NCI-H2171 treated with DMSO at 0.1 percent for 48 hours (cell line): ENCODE measurements around the gene KLHDC4.
"Not testable (repeated sequence)": the region's sequence is repeated elsewhere in the genome, so short reads cannot be mapped to it uniquely, and the experiment has no call there.

Experiments
- DNase-seq: peaks from one replicate; lab custom pipeline; 2025; lab: John Stamatoyannopoulos, UW

KLHDC4 gene

DNA sequence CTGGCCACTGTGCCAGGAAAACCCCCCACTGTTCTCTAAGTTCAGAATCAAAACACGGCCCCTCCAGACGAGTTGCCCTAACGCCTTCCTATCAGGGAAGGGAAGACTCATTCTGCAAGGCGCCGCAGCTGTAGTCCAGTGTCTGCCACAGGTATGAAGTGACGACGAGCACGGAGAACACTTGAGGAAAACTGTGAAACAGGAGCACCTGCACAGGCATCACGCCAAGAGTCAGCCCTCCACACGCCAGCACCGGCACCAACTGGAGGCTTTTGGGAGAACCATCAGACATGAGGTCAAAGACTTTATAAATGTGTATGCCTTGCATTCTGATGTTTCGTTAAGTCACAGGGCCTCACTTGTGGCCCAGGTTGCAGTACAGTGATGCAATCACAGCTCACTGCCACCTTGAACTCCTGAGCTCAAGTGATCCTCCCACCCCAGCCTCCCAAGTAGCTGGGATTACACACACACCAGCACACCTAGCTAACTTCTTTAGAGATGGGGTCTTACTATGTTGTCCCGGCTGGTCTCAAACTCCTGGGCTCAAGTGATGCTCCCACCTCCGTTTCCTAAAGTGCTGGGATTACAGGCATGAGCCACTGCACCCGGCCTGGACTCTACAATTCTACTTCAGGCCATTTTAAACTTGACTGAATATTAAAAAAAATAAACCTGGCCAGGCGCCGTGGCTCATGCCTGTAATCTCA lies 22.9 kb downstream of the KLHDC4 start:
- DNase-seq = peak; percentile 3

DNA sequence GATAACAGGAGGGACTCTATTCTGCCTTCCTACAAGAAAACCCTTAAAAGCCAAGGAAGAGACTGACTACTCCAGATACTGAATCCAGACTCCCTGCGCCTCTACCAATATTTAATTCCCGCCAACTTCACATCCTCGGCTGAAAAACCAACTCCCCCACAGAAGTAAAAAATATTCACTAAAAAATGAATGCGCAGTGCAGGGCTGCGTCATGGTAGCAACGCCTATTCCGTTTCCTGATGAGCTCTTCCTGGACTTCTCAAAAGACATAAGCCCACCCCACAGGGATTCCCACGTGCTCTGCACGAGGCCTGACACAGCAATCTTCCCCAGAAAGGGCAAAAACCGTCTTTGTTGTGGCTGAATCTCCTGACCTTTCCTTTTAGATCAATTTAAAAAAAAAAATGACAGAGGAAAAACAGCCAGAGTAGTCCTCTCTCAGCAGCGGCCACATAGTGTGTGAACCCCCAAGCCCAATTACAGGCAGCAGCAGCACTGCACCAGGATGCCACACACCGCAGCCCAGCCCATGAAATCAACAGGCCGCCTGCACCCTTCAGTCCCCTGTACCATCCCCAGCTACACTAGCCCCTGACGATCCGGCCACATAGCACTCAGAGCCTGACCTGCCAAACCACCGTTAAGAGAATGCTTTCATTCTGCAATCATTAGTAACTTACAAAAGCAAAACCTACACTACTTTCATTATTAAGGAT lies 23.9 kb downstream of the KLHDC4 start:
- no peak for DNase-seq

DNA sequence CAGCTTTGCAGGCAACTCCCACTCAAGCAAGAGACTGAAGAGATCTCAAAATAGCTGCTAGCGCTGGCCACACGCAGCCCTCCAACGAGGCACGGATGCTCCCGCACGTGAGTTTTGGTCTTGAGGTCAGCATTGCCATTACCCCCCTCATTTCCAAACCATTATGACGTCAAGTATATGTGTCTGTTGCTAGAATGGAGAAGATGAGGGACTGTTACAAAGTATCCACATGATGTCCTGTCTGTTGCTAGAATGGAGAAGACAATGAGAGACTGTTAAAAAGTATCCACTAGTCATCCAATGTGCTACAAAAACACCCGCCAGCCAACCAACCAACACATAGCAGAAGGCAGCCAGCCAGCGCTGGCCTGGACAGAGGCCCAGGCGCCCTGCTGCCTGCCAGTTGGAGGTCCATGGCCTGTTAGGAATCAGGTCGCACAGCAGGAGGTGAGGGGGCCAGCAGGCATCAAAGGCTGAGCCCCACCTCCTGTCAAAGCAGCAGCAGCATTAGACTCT lies 24.8 kb downstream of the KLHDC4 start:
- DNase-seq = peak; percentile 67

DNA sequence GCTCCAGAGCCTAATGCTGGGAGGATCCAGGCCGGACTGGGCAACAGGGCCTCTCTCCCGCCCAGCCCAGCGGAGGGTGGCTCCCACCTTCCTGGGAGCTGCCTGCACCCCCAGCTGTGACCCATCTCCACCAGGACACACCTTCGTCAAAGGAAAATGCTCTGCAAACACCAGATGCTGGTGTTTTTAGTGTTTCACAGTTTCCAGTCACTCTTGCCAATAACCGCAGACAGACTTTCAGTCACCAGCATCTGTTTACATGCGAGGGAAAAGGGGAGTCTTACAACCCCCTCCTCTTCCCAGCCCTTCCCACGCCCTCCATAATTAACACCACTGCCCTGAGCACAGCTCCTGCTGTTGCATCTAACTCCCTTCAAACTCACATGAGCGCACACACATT lies 25.3 kb downstream of the KLHDC4 start:
- DNase-seq = peak; percentile 98

DNA sequence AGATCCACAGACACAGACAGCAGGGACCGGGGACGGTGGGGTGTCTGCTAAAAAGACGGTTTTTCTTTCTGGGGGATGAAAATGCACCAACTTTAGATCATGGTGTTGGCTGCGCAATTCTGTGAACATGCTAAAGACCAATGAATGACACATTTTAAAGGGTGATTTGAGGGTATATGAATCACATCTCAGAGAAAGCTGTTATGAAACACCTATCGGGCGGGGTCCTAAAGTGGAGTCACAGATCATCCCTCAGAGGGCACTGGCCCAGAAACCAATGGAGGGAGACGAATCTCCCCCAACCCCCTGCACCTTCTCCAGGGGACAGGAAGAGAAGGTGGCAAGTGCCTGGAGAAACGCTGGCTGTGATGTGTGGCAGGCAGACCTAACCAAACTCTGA lies 26.0 kb downstream of the KLHDC4 start:
- DNase-seq = no peak

DNA sequence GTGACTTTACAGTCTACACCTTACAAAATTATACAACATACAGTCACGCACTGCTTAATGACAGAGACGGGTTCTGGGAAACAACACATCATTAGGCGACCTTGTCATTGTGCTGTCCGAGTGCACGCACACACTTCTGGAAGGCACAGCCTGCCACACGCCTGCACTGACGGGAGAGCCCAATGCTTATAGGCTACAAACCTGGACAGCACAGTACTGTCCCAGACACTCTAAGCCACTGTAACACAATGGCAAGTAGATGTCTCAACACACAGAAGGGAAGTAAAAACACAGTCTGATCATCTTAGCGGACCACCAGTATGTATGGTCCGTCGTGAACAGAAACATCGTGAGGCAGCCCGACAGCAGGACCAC lies 29.8 kb downstream of the KLHDC4 start:
- no peak for DNase-seq

DNA sequence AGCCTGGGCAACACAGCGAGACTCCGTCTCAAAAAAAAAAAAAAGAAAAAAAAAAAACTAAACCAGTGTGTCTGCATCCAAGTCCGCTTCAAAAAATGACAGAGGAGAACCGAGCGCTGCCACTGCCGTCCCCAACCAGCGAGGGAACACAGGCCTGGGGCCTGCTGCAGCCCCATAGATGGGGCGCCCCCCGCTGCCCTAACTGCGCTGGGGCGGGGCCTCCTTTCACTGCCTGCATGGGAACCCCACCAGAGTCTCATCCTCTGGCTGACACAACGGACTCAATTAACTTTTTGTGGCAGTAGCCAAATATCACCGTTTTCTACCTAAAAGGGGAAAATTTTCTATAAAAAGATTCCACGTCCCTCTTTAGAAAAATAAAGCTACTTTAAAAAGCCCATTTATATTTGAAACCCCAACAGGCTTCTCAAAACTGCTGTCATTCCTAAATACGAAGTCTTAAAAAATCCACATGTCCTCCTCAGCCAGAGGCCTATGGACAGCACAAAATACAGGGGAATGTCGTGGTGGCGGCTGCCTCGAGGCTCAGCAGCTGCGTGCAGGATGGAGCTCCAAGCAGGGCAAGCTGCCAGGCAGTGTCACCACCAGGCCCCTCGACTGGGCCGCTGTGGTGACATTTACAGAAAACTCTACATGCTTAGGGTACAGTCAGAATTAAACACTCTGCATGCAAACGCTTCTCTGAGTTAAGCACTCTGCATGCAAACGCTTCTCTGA lies 30.3 kb downstream of the KLHDC4 start:
- no peak for DNase-seq

DNA sequence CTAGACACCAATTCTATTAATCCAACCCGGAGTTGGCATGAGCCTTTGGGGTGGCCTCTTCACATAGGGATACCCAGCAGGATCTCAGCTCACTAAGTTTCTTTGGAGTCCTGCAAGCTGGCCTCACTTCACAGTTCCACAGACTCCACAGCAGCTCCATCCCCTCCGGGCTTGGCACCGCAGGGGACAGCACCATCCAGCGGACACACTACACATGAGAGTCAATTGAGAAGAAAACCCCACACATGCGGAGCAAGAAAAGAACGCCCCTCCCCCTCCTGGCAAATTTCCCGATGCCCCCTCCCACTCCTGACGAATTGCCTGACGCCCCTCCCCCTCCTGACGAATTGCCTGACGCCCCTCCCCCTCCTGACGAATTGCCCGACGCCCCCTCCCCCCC lies 31.1 kb downstream of the KLHDC4 start:
- DNase-seq = no peak

DNA sequence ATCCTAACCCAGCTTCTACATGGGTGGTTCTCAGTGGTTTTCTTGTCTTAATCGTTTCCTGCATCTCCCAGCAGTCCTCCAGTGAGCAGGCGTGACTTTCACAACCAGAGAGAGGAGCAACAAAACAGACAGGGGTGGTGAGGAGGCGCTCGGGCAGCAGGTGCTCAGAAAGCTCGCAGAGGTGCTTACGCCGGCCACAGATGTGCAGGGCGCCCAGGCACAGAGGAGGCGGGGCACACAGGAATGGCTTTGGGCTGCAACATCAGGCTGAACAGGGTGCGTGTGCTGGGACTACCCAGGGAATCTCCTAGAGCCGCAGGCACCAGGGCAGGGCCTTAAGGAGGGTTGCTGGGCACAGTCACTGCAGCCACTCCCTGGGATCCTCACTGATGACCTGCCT lies 32.6 kb downstream of the KLHDC4 start:
- DNase-seq = peak; percentile 48

DNA sequence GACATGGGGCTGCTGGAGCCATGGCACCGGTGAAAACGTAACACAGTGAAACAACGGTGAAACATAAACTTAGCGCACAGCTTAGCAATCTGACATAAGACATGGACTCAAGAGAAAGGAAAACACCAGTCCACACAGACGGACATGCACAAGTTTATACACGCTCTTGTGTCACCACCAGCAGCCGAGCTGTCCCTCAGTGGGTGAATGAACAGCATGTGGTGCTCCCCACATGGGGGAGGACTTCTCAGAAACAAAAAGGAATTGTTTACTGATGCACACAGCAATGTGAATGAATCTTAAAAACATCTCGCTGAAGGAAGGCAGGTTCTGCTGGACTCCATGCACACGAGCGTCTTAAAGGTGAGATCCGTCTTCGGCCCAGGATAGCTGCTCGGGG lies 34.2 kb downstream of the KLHDC4 start:
- no peak for DNase-seq

DNA sequence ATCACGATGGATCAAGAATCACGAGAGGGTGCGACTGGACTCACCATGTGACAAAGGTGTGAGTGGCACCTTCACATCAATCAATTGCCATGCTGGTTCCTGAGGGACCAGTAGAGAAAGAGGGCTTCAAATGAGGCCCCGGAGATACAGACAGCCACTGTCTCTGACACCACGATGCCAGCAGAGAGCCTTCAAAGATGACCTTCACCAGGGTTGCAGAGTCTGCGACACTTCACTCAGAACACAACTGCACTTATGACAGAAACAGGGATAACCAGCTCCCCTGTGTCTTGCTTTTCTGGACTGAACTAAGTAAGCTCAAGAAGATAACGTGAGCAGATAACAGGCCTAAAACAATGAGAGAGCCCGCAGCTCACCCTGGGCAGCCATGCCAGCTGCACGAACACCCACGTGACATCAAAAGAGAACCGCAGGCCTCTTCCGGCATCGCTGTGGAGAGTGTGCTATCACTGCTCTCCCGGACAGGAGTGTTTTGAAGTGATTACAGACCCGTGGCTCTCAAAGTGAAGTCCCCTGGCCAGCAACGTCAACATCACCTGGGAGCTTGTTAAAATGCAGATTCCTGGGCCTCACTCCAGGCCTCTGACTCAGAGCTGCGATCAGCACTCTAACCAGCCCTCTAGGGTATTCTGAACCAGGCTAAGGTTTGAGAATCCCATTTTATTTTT lies 36.4 kb downstream of the KLHDC4 start:
- no peak for DNase-seq

DNA sequence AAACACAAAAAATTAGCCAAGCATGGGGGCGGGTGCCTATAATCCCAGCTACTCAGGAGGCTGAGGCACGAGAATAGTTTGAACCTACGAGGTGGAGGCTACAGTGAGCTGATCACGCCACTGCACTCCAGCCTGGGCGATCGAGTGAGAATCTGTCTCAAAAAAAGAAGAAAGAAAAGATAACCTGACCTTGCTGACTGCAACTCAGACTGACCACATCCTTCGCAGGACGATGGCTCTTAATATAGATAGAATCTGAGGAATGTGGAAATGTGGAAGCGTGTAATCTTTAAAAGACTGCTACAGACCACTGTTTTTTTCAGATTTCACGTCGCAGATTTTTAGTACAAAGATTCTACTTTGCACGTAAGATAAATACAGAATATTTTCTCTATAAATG lies 37.8 kb downstream of the KLHDC4 start:
- DNase-seq = no peak

DNA sequence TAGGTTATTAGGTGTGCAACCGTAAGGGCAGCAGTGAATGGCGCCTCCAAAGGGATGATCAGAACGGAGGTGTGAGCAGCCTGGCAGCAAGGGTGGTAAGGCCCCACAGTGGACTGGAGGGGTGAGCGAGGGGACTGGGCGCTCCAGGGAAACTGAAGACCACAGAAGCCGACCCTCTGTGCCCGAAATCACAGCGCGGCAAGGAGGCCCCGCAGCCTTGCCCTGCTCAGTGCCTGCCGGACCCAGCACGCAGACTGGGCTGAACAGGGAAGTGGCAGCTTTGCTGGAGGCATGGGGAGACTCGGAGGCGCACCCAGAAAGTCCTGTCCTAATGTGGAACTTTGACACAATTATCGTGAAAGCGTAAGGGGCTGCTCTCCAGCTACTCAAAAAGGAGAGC lies 38.4 kb downstream of the KLHDC4 start:
- no peak for DNase-seq

DNA sequence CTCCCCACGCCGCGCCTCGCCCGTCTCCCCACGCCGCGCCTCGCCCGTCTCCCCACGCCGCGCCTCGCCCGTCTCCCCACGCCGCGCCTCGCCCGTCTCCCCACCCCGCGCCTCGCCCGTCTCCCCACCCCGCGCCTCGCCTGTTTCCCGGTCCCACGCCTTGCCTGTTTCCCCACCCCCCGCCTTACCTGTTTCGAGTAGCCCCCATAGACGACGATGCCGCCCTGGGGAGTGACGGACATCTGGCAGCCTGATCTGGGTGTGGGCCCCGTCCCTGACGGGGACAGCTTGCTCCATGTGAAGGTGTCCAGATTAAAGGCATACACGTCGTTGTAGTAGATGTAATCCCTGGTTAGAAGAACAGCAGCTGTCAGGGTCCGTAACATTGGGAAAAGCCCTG lies 39.2 kb downstream of the KLHDC4 start:
- DNase-seq = not testable (repeated sequence)

DNA sequence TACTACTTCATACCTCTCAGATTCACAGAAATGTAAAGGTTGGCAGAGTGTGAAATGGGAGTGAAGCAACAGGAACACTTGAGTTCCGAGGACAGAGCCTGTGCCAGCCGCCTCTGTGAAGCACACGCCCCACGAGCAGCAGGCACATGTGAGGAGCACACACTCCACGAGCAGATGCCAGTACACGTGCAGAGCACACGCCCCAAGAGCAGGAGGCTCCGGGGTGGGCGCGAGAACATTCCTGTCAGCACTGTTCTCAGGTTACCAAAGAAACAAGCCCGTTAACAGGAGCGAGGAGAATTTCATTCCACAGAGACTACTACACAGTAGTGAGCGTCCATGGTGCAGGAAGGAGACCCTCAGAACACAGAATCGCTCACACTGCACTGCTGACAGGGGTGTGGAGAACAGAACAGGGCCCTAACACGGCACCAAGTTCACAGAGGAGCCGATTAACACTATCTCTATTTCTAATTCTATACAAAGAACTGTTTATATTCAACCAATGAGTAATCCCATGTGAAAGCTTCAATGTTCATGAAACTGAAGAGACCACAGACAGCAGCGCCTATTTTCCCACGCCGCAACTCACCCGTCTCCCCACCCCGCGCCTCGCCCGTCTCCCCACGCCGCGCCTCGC lies 40.1 kb downstream of the KLHDC4 start:
- DNase-seq = peak; percentile 62

DNA sequence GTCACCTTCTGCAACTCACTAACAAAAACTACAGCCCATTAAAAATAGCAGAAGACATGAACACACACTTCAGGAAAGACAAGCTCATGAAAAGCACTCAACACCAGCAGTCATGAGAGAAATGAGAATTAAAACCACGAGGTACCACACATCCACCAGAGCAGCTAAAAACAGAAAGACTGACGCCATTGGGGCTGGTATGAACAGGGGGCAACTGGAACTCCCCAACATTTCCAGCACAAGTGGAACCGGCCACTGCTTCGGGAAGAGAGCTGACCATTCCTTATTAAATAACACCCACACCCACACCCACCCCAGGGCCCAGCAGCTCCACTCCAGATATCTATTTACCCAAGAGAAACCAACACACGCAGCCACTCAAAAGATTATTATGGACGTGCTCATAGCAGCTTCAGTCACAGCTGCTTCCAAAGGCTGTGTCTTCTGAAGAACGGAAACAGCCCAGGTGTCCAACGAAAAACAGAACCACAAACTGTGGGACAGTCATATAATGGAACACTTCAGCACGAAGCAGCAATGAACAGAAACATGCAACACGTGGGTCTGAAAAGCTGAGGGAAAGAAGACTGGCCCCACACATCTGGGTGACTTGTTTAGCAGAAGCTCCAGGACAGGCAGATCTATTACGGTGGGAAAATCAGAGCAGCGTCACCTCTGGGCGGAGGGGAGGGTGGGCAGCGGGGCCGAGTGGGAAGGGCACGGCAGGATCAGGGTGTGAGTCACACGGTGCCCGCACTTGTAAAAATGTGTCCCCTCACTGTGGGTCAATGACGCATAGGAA lies 41.1 kb downstream of the KLHDC4 start:
- no peak for DNase-seq

DNA sequence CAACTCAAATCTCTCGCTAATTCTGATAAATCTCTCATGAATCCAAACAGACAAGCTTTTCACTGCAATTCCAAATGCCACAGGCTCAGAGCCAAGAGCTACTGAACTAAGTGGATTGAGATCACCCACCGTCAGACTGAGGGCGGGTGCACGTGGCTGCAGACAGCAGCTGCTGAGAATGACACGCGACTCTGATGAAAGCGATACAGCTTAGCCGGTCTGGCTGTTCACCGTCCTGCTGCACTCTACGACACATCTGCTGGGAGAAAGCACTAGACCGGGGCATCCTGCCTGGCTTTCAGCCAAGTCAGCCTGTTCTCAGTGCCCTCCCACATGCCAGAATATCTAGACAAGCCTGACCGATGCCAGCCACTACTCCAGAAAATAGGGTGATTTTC lies 42.6 kb downstream of the KLHDC4 start:
- peak; percentile 98 for DNase-seq

DNA sequence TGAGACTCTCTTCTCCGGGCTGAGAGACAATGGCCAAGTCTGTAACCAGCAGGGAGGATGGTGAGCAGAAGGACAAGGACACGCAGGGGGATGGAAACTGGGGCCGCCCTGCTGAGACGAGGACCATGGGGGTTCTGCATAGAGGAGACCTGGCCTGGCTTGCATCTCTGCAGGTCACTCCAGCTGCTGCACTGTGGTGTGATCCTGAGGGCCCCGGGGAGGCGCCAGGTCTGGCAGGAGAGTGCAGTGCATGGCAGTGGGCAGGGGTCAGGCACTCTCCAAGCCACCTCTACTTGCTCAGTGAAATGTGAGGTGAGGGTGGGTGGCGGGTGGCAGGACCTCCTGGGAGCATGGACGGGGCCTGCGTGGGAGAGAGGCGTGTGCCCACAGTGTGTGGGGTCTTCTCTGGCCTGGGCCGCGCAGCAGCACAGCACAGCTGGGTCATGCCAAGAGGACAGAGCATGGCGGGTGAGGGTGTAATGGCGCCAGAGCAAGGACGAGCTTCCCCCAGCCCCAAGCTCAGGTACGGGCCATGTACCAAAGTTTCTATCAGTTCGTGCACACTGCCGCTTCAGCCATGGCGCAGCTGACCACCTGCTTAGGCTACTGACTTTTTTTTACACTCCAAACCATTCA lies 43.1 kb downstream of the KLHDC4 start:
- no peak for DNase-seq

DNA sequence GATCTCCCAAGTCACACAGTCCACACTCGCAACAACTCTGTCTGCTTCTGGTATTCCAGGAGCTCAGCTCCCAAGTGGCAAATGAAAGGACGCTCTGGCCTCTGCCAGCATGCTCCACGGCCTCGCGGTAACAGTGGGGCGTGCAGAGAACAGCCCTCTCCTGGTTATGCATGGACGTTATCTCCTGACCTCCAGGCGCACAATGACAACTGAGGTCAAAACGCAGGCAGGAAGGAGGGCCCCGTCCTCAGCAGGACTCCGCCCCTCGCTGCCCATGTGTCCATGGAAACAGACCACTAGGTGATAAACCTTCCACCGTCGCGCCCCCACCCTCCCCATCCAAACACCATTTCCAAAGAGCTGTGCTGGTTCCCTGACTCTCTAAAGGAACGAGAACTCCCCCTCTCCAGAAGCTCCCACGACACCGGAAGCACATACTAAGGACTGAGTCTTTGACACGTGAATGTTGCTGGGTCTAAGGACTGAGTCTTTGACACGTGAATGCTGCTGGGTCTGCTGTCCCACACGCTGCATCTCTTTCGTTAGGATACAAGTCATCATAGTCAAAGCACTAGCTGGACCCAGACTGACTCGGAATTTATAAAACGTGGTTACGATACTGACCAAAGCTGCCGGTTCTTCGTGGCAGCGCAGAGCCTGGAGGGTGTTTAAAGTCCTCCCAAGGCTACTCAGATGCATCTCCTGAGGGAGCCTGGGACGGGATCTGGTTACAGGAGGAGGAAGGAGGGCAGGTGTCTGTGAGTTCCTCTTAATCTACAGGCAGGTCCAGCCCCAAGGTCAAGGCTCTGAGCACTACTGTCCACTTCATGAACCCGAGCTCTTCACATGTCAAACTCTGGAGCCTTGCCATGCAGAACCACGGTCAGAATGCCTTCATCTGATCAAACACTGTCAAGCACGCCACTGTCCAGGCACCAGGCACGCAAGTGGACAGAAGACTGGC lies 43.9 kb downstream of the KLHDC4 start:
- no peak for DNase-seq
